GM21723 (cell line): ENCODE data around the gene KIRREL1.
A peak's percentile ranks its signal among the peaks of the same experiment; 100 is the strongest.

Experiments
- ATAC-seq: cut with Tn5 transposase; IDR thresholded peaks from one replicate; pipeline ENCODE4 v1.9.1; 2021; ENCODE audit warnings: mild to moderate bottlenecking, moderate library complexity; ENCODE audit not compliant: unreplicated experiment

Gene KIRREL1

DNA sequence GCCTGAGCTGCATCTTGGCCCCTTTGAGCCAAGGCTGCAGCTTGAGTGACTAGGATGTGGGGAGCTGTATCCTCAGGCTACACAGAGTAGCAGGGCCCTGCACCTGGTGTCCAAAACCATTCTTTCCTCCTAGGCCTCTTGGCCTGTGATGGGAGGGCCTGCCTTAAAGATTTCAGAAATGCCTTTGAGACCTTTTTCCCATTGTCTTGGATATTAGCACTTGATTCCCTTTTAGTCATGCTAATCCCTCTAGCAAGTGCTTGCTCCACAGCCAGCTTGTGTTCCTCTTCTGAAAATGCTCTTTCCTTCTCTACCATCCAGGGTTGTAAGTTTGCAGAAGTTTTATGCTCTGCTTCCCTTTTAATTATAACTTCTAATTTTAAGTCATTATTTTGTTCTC is 21.7 kb upstream of the KIRREL1 start:
- no peak for ATAC-seq

- no peak for ATAC-seq
These were observed 18.1 kb upstream of the KIRREL1 start for GRCh38 chr1:157975228-157975950.

- ATAC-seq, result no peak
These were observed 16.6 kb upstream of the KIRREL1 start for GRCh38 chr1:157976888-157977287.

DNA sequence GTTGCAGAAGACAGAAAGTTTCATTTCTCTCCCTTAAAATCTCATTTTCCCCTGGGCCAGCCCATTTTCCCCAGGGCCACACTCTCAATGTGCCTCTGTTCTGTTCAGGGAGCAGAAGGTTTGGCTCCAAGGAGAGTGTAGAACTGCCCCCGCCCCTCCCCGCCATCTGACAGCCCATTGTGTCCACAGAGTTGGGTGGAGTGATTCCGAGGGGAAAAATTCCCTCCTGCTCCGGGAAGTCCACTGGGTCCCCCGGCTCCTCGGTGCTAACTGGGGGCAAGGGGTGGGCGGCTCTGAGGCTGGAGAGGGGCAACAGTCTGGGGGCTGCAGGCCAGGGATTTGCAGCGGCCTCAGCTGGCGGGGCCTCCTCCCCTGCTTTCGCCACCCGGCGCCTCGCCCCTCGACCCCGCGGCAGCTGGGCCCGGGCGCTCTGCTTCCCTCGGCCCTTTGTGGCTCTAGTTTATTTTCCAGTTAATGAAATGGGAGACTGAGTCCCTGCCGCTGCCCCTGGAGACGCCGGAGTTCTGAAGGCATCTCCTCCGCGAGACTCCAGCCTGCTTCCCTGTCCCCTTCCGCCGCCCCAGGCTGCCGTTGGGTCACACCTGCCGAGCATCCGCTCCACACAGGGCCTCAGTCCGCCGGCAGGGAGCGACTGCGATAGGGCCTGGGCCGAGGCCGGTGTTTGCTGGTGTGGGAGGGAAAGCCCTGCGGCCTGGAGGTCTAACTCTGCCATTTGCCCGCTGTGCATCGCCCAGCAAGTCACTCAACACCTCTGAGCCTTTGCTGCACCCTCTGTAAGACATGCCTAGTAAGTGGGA is 14.7 kb upstream of the KIRREL1 start:
- no peak for ATAC-seq

GRCh38 chr1:157982136-157982535 is 11.3 kb upstream of the KIRREL1 start:
- no peak for ATAC-seq

DNA sequence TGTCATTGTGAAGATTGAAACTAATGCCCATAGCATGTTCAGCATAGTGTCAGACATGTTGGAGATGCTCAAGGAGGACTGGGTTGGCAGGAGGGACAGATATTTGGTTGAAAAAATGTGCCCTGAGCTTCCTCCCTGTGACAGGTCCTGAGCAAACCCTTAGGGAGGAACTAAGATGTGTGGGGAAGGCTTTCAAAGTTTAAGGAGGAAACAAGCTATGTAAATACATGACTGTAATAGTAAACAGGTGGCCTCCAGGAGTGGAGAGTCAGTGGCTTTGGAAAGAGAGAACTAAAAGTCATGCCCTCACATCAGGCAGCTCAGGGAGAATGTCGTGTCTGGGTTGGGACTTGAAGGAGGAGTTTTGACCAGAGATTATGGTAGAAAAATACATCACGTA is 9.7 kb upstream of the KIRREL1 start:
- no peak for ATAC-seq

GRCh38 chr1:157984469-157984868 is 9.0 kb upstream of the KIRREL1 start:
- ATAC-seq, result no peak

- ATAC-seq, result no peak
These were observed 8.0 kb upstream of the KIRREL1 start for GRCh38 chr1:157985473-157985872.

DNA sequence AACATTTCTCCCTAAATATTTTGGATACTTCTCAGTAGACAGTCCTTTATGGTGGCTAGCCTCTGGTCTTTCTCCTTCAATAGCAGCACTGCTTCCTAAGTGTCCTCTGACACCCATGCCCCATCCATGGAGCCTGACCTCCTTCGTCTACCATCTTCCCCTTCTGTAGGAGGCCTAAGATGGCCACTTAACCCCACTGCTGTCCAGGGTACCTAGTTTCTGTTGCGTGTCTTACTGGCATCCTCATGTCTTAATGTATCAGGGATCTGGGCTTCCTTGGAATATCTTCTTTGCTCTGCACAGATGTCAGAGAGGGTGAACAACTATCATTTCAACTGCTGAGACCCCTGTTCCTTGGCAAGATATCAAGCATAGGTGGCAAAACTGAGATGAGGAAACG is 5.4 kb upstream of the KIRREL1 start:
- no peak for ATAC-seq

DNA sequence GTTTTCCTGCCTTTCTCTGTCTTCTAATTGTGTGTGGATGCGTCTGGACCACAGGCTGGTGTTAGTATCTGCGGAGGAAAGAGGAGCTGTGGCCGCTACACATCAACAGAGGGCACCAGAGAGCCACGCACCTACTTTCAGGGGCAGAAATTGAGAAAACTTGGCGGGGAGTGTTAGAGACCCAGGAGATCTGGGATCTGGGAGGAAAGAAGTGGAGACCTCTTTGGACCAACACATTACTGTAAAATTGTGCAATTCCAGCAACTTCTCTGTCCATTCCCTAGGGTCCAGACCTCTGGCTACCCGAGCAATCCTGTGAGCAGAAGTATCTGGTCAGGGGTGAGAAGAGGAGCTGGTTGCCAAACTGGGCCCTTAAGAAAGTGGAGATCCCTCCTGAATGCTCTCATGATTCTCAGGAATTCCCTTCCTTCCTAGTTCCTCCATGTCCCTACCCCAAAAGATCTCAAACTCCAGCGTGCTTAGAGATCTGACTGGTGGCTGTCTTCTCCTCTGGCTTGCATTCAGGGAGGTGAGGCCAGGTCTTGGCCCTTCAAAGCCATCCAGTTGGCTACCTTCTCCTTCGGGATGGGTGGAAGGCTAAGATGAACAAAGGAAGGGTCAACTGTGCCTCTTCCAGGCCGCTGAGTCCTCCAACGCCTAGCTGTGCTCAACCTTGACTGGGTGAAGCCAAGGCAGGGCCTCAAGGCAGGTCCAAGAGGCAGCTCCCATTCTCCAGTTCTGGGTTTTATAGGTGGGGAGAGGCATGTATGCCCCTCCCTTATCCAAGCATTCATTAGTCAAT is 1.2 kb upstream of the KIRREL1 start:
- ATAC-seq, result peak; percentile 48

DNA sequence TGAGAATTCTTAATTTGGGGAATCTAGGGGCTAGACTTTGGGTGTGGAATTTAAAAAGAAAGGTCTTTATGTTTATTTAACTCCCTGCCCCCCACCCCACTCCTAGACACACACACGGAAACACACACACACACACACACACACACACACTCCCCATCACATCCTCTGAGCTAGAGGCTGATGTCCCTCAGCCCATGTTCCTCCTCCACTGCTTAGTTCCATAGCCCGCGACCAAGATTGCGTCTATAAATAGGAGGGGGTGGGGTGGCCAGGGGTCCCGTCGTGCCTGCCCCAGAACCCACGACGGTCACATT is 655 bp upstream of the KIRREL1 start:
- no peak for ATAC-seq

DNA sequence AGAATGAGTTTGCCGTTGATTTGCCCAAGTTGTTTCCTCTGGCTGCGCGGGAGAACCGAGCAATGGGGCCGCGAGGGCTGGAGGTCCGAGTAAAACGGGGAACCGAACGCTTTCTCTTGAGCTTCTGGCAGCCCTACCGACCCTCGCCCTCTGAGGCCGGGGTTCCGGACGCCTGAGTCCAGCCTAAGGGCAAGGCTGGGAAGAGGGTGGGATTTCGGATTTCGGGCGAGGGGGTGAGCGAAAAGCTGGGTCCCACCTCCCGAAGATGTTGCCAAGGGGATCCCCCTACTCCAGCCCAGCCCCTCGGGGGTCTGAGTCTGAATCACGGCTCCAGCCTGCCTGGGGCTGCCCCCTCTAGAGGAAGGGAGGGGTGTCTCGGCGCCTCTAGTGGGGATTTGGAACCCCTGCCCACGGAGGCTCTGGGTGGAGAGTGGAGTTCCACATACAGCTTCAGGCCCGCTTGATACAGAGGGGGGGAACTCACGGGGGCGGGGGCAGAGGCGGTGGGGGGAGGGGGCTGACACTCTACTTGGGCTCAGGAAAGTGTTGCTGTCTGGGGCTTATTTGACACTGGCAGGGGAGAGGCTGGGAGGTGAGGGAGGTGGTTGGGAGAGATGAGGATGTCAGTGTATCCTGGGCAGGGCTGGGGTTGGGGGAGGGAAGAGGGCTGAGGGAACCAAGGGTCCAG is 617 bp downstream of the KIRREL1 start:
- no peak for ATAC-seq

- no peak for ATAC-seq
These were observed 1.5 kb downstream of the KIRREL1 start for GRCh38 chr1:157994704-157995582.

GRCh38 chr1:157995583-157996169 is 2.2 kb downstream of the KIRREL1 start:
- ATAC-seq, result no peak

GRCh38 chr1:157996433-157996832 is 3.0 kb downstream of the KIRREL1 start:
- ATAC-seq, result no peak

- ATAC-seq, result no peak
These were observed 7.1 kb downstream of the KIRREL1 start for GRCh38 chr1:158000507-158000906.

- no peak for ATAC-seq
These were observed 8.7 kb downstream of the KIRREL1 start for GRCh38 chr1:158002022-158002630.

DNA sequence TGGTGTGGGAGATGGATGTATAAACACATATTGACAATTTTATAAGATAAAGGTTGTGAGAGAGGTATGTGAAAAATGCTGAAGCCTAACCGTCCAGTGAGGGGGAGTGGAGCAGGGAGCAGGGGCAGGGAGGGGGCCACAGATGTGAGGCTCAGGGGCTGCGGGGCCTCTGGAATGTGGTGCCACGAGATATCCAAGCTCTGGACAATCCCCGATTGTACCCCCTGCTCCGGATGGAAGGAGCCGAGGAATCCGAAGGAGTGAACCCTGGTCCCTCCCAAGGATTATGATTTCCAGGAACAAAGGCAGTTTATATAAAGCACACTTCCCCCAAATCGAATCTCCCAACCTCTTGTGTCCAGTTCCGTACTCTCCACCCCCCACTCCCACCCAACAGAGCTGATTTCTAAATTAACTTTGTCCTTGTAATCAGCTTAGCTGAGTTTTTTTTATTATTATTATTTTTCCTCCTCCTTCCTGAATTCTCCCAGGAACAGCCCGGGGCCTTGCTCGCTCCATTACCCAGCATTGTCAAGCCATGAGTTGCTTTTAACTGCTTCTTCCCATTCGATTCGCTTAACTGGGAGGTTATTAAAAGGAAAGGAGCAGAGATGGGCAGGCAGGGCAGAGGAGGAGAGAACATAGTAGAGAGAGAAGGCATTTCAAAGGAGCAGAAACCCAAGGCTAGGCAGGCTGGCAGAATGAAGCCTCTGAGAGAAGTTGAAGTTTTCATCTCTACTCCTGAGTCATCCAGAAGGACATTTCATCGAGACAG is 9.4 kb downstream of the KIRREL1 start:
- ATAC-seq, result no peak

DNA sequence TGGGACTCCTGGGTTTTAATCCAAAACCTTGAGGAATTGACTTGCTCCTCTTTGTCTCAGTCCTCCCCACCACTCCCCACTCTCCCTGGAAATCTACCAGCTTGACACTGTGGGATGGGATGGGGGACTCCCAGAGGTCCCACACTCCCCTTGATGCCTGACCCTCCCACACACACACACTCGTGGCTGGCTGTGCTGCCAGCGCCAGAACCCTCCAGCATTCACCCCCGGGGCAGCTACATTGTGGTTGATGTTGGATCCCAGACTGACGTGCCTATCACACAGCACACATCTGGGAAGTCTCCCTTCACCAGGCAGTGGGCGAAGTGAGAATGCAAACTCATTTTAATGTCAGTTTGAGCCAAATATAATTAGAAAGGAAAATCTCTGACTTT is 10.0 kb downstream of the KIRREL1 start:
- no peak for ATAC-seq
